HPDE6-E6E7 (cell line): Measurements from ENCODE around the gene HDAC4.

Source experiments
- DNase-seq: peaks from one replicate; pipeline ENCODE4 v3.0.0; 2011; ENCODE audit warnings: missing footprints; ENCODE audit errors: extremely low spot score

Gene HDAC4

GRCh38 chr2:239295377-239296019, 105.3 kb downstream of the HDAC4 start:
- DNase-seq: no peak

- no peak for DNase-seq
Observed at GRCh38 chr2:239294571-239295054, 106.2 kb downstream of the HDAC4 start.

DNA sequence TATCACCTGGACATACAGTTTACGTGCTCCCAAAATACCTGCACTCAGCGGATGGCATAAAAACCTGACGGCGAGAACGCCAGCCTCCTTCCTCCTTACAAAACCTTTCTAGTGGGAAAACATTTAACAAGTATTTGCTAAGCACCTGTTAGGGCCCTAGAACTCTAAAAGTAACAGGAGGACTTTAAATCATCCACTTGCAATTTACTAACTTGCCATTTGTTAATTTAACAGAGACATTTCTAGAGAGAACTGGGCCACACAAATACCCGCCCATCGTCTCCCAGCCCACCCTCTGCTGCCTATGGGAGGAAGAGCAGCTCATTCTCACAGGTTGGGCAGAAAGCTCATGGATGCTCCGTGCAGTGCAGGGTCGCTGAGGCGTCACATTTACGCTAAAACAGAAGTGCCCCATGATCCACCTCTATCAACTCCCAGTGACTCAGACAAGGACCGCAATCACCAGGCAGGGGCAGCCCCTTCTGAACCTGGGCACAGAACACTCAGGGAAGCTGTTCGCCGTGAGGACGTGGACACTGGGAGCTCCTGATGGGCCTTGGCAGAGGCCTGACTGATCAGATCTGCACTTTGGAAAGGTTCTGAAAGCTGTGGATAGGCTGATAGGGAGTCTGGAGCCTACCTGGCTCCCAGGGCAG, 106.9 kb downstream of the HDAC4 start:
- DNase-seq: no peak

GRCh38 chr2:239292959-239293774, 107.7 kb downstream of the HDAC4 start:
- DNase-seq: no peak

GRCh38 chr2:239292531-239292930, 108.3 kb downstream of the HDAC4 start:
- no peak for DNase-seq

DNA sequence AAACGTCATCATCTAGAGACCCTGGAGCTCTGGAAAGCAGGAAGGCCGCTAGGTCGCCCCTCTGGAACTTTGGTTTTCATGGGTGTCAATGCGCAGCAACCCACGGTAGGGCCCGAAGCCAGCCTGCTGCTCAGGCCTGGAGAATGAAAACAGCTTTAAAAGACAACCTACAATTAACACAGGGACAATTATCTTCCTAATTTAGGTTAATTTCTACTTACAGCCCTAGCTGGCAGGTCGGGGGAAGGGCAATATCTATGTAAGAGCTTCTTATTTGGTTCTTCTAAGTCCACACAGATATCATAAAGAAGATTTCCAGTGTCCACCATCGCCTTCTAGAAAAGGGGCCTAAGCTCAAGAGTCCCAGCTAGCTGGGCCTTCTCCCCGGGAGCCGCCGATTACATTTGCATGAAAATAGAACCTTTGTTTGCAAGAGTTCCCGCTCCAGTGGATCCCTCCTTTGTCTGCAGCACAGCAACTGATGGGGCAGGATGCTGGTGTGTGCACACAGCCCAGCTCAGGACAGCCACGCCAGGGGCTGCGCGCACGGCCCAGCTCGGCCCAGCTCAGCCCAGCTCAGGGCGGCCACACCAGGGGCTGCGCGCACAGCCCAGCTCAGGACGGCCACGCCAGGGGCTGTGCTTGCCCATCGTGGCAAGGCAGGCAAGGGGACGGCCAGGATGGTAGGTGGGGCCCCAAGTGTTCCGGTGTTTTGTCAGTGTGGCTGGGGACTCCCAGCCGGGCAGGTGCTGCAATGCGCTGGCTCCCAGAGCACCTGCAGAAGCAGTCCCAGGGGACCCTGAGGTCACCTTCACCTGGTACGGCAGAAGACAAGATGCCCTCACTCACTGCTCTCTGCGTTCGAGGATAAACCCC, 109.1 kb downstream of the HDAC4 start:
- DNase-seq: no peak

DNA sequence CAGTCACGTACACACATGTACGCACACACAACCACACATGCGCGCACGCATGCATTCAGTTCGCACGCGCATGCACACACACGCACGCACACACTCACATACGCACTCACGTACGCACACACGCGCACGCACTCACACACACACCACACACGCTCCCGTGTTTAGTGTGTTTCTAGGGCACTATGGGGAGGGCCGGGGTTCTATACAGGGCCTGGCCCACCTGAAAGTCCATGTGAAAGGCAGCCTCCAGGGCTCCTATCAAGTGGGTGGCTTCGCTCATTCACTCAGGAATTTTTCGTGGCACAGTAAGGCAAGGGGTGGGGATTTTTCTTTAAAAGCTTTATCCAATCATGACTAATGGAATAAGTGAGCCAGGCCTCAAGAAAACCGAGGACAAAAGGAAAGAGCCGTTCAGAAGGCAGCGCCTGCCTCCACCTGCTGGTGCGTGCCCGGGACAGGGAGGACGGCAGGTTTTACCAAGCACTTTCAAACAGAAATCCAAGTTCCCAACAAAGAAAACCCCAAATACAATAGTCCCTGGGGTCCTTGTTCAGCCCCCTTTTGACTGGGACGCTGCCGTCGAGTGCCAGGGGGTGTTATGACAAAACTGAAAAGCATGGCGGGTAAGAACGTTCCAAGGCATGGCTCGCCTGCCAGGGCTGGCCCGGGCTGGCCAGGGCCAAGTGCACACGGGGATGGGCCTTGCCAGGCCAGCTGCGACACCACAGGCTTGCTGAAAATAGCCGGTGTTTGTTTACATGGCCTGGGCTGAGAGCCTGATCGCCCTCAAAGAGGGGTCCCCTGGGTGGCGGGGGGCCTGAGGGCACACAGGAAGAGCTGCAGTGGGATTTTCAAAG, 110.0 kb downstream of the HDAC4 start:
- peak; percentile 42 for DNase-seq

DNA sequence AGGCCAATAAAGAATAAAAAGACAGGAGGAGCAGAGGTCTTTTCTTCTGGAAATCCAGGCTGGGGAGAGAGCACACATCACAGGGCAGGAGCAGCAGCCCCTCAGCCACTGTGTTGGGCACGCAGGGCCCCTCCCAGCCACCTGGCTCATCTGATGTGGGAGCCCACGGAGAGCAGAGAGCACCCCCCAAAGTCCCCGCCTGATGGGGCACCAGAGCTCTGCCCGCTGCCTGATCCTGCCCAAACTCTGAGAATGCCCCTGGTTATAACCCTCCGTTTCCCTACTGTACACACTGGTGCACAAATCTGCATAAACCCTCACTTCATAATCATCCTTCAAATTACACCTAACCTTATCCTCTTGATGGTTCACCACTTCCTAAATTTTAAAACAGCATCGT, 111.3 kb downstream of the HDAC4 start:
- no peak for DNase-seq

- no peak for DNase-seq
Observed at GRCh38 chr2:239288951-239289511, 111.8 kb downstream of the HDAC4 start.

GRCh38 chr2:239288237-239288636, 112.6 kb downstream of the HDAC4 start:
- no peak for DNase-seq

DNA sequence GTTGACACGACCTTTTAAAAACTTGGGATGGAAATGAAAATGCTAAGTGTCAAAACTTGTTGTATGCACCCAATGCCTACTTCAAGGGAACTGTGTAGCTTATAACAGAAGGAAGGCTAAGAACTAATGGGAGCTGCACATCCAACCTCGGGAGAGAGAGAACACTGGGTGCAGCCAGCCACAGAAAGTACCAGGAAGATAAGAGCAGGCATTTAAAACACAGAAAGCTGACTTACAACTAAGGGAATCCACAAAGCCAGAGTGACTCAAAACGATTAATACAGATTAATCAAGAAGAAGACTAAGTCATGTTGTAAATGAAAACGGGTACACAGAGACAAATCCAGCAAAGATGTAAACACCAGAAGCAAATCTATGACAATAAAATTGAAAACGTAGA, 113.4 kb downstream of the HDAC4 start:
- no peak for DNase-seq

DNA sequence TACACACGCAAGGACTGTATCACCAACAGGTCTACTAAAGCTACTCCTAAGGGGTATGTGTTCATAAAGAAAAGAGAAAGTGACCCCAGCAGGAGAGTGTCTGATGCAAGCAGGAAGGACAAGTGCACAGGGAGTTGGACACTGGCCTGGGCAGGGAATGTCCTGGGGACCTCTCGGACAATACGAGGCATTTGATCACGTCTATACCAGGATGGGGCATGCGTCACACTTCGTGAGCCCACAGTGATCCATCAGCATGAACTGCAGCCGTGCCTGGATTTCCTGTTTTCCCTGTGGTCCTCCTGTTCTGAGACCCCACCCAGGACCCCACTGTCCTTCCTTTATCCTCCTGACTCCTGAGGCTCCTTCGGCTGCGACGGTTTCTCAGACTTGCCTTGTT, 113.9 kb downstream of the HDAC4 start:
- DNase-seq: no peak

- no peak for DNase-seq
Observed at GRCh38 chr2:239285932-239286230, 114.9 kb downstream of the HDAC4 start.

DNA sequence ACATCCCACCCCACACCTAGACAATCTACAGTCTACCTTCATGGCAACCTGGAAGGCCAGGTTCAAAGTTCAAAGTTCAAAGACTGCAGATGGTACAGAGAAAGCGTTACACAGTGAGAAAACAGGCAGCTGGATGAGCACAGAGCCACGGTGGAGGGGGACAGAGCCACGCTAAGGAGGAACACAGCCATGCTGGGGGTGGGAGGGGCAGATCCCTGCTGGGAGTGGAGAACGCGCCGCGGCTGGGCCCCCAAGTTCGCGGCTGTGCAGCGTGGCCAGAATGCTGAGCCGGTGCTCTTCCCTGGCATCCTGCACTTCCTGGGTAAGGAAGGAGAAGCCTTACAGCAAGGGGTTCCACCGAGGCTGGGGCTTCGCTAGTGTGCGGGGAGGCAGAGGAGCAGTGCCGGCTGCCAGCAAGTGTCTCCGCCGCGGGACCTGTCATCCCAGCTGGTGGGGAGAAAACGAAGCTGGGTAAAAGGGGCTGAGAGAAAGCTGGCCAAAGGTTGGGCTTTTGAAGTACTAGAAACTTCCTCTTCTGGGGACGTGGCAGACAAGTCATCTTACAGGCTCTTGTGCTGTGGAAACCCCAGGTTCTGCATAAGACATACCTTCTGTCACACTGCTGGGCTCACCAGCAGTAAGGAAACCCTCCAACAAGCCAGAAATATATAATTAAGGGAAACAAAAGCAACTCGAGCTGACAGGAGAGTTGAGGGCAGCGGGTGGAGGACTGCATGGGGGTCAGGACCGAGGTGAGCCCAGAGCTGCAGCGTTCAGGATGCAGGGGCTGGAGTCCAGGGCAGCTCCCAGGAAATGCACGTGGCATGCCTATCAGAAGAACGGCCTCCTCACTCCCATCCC, 115.5 kb downstream of the HDAC4 start:
- DNase-seq: no peak

DNA sequence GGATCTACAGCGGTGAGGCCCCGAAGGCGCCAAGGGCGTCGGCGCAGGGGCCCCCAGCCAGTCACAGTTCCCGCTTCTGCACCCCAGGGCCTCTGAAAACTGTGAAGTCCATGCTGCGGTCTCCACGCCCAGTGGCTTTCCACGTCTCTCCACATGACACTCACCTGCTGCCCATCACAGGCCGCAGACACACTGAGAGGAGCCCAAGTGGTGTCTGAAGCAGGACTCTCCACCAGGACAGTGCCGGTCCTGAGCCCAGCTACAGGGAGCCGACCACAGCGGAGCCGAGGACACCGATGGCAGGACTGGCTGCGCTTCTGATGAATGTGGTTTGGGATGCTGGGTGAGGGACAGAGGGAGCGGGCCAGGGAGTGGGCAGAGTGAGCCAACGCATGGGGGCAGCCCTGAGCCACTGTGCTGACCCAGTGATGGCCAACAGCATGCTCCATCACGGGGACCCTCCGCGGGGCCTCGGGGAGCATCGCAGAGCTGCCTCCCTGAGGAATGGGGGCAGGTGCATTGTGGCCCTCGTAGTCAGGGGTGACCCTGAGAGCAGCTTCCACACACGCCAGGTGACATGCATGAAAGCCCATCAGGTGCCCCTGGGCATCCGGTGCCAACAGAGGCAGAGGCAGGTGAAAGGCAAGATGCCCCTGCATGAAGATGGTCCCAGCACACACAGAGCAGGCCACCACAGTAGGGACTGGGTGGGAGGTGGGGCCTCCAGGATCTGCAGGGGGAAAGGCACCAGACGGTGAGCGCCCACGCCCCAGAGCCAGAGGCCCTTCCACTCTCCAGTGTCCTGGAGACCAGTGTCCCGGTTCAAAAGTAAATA, 116.6 kb downstream of the HDAC4 start:
- no peak for DNase-seq

GRCh38 chr2:239283288-239283945, 117.4 kb downstream of the HDAC4 start:
- no peak for DNase-seq

DNA sequence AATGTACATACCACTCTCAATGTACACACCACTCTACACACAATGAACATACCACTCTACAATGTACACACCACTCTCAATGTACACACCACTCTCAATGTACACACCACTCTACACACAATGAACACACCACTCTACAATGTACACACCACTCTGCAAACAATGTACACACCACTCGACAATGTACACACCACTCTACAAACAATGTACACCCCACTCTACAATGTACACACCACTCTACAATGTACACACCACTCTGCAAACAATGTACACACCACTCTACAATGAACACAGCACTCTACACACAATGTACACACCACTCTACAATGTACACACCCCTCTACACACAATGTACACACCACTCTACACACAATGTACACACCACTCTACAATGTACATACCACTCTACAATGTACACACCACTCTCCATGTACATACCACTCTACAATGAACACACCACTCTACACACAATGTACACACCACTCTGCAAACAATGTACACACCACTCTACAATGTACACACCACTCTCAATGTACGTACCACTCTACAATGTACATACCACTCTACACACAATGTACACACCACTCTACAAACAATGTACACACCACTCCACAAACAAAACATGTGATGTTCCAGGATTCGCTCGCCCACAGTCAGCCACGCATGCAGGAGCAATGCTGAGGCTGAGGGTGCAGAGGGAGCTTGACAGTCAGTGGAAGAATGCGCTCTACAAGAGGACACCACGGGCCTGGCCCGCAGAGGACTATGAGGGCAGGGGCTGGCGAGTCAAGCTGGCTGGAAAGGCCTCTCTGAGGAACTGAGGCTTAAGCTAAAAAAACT, 118.2 kb downstream of the HDAC4 start:
- DNase-seq: no peak
